Dedifferentiated amniotic fluid mesenchymal stem cell (primary cell): ENCODE results near the gene C1QTNF6.

Experiments used
- DNase-seq: peaks from one replicate; pipeline ENCODE4 v3.0.0-alpha.2; 2016; ENCODE audit errors: extremely low spot score

Gene C1QTNF6

DNA sequence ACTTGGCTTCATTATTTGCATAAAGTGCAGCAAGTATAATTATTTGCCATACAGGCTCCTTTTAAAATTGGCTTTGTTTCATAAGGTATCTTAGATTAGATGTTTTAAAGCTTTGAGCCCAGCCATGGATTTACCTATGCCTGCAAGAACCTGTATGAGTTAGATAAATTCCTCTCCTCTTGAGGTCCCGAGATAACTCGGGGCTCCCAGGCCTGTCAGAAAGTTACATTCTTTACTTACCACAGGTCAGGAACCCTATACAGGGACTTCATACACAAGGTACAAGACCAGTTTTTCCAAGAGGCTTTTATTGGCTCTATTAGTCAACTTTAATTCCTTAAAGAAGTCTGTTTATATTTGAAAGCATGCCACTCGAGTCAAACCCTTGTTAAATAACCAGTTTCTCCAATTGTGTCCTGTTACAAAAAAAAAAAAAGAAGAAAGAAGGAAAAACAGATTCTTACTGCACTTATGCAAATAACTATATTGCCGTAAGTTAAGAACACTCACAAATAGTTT, 2.3 kb upstream of the C1QTNF6 start:
- DNase-seq: no peak

- DNase-seq: no peak
Observed at GRCh38 chr22:37188901-37189466, 937 bp upstream of the C1QTNF6 start.

GRCh38 chr22:37187552-37187890, 526 bp downstream of the C1QTNF6 start:
- DNase-seq: no peak

GRCh38 chr22:37186997-37187522, 987 bp downstream of the C1QTNF6 start:
- no peak for DNase-seq

GRCh38 chr22:37186228-37186996, 1.6 kb downstream of the C1QTNF6 start:
- DNase-seq: no peak

DNA sequence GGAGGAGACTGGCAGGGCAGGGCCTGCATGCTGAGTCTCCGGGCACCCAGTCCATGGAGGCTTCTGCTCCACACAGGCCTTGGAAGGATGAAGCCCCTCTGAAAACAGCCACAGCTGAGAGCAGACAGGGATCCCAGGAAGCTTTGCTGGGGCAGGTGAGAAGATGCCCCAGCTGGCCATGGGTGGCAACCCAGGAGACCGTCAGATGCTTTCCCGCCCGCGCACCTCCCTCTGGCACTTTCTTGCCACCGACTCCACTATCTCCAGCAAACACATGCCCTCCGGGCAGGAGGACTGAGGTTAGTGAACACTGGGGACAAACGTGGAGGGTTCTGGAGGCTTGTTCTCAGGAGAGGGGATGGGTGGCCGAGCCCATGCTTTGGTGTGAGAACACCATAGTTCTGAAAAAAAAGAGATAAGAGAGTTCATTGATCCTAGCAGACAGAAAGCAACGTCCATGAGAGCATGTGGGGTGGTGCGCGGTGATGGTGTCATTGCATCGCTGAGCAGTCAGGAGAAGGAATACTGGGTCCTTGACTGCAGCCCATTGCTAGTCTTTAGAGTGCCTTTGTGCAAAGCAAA, 2.3 kb downstream of the C1QTNF6 start:
- DNase-seq: no peak

DNA sequence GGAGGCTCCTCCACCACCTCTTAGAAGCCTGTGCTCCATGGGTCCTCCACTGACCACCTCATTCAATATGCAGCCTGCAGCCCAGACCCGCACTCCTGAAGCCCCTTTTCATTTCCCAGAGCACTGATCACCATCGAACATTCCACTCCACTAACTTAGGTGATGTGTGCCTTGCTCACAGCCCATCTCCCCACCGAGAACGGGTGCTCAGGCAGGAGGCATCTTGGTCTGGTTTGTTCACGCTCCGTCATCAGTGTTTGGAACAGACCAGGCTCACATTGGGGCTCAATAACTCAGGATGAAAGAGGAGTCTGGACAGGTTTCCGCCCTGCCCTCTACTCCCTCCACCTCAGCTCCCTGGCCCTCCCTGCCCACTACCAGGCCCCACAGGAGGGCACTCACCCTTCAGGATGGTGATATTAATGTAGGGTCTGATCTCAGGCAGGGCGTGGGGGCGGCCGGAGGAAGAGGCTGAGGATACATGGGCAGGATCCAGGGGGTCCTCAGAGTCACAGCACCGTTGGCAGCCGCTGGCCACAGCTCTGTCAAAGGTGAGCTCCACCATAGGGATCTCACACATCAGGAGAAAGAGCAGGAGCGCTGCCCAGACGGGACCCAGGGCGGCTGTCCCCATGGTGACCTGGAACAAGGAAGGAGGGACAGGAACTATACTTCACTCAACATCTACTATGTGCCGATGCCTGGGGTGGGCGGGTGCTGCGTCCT, 3.1 kb downstream of the C1QTNF6 start:
- no peak for DNase-seq

DNA sequence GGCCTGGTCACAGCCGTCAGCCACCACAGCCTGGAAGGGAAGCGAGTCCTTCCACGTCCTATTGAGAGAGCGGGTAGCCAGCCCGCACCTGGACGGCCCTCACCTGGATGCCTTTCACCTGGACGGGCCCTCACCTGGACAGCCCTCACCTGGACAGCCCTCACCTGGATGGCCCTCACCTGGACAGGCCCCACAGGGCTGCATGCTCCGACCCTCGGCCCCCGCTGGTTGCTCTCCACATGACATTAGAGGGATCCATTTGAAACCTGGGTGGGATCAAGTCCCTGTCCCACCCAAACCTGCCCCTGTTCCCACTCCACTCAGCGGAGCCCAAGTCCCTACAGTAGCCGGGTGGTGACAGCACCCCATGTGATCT, 3.7 kb downstream of the C1QTNF6 start:
- no peak for DNase-seq

GRCh38 chr22:37183432-37184379, 4.3 kb downstream of the C1QTNF6 start:
- no peak for DNase-seq

DNA sequence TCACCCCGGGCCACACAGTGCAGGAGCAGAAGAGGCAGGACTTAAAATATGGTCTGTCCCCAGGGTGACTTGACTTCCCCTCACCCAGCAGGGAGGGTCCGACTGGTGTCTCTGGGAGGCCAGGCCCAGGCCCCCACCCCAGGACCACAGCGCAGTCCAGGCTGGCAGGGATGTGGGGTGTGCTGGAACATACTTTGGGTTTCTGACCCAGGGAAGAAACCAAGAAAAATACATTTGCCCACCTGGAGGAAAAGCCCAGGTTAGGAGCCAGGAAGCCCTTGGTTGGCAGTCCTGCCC, 5.2 kb downstream of the C1QTNF6 start:
- no peak for DNase-seq

DNA sequence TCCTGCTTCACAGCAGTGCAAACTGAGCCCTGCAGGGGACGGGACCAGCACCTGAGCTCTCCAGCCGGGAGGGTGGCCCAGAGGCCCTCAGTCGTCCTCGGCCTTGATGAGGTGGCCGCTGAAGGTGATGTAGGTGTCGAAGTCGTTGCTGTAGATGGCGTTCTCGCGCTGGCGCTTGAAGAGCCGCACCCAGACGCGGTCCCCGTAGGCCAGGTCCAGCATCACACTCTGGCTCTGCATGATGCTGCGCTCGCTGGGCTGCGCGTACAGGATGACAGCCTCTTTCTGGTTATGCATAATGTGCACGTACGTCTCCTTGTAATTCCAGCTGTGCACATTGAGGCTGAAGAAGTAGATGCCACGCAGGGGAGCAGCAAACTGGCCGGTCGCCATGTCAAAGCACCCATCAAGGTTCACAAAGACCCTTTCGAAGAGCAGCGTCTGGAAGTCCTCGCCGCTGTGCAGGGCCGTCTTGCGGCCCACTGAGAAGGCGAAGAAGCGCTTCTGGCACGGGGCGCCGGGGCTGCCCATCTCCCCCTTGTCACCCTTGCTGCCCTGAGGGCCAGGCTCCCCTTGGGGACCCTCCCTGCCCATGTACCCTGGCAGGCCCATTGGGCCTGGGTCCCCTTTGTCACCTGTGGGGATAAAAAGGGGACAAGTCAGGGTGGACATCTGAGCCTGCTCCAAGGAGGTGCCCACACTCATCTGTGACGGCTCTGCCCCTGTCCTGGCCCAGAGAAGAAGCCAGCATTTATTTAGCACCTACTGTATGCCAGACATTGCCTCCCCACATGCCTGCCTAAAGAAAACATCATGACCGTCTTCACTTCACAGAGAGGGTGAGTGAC, 5.7 kb downstream of the C1QTNF6 start:
- DNase-seq: no peak

- no peak for DNase-seq
Observed at GRCh38 chr22:37181681-37182080, 6.4 kb downstream of the C1QTNF6 start.

- no peak for DNase-seq
Observed at GRCh38 chr22:37180531-37181231, 7.4 kb downstream of the C1QTNF6 start.

- no peak for DNase-seq
Observed at GRCh38 chr22:37179622-37180420, 8.2 kb downstream of the C1QTNF6 start.

GRCh38 chr22:37179126-37179470, 8.9 kb downstream of the C1QTNF6 start:
- no peak for DNase-seq

DNA sequence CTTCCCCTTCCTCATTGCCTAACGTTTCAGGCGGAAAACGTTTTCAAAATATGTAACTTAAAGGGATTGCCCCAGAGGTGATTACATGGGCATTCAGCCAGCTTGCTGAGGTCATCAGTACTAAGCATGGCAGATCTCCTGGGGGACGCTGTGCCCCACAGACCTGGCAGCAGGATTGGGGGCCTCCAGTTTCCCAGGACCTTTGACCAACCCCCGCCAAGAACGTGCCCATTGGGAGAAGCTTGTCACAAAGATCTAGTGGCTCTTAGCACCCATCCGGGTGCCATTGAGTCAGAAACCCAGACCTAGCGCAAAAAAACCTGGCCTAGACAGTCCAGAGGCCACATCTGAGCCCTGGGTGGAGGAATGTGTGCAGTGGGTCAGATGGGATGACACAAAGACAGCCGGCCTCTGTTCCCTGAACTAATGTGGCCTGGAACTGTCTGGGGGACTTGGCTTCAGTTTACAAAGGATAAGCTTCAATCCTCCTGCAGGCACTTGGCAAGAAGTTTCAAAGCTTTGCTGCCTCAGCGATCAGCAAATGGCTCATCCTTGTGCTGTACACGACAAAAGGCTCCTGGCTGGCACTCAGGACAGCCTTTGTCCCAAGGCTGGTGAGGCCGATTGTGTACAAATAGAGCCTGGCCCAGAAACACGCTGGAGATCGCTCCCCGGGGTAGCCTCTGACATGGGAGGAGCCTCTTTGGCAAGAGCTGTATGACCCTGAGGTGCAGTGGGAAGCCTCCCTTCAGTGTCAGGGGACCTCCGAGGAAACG, 9.5 kb downstream of the C1QTNF6 start:
- no peak for DNase-seq

DNA sequence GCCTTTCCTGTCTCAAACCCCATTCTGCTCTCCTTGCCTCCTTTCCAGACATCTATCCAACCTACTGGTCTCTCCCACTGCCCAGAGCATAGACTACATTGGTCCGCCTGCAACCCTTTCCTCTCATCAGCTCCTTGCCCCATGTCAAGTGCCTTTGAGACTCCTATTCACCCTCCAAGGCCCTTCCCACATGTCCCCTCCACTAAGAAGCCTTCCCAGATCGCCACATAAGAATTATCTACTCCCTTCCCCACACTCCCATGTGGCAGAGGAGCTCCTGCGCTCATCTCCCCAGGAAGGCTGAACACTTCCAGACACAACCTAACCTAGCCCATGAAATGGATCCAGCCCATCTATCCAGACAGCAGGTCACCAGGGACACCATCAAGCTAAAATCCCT, 10.3 kb downstream of the C1QTNF6 start:
- DNase-seq: no peak

- no peak for DNase-seq
Observed at GRCh38 chr22:37177221-37177620, 10.8 kb downstream of the C1QTNF6 start.
